HepG2 (cell line): ENCODE data around the gene CMTM1. TPM values are rescaled to one million over a fixed set of nuclear protein-coding genes. Genes with fewer than 3 reads are reported as not detected.
A peak's percentile ranks its signal among the peaks of the same experiment; 100 is the strongest.
"Not testable (repeated sequence)": the region's sequence is repeated elsewhere in the genome, so short reads cannot be mapped to it uniquely, and the experiment has no call there.

Experiments used
- ATAC-seq: fragments of 200-7000 bp; cut with Tn5 transposase; 3 replicates; pipeline ENCODE4 v1.9.1; 2020; ENCODE audit warnings: mild to moderate bottlenecking, moderate library complexity
- BruUV-seq: library from RNA; stranded (reverse); fragments of 400-500 nt; replicated peaks from 2 replicates; lab custom pipeline; 2021; lab: Mats Ljungman, UMichigan
- CTCF ChIA-PET: fragments of 300-600 bp; formaldehyde crosslinking; extraction: SDS; loops from one replicate; lab custom pipeline; 2021; ENCODE audit warnings: low total read pairs, inconsistent platforms, low intra/inter-chr PET ratio; lab: Yijun Ruan, JAX
- POLR2A ChIA-PET: fragments of 350-600 bp; sonication (Branson Sonifier 250); formaldehyde crosslinking; loops from one replicate; lab custom pipeline; 2020; ENCODE audit warnings: antibody characterized with exemption, inconsistent platforms; lab: Yijun Ruan, JAX
- DNase-seq: peaks from one replicate; pipeline ENCODE4 v3.0.0-alpha.2; 2015; ENCODE audit warnings: low spot score
- FAIRE-seq: peaks from 3 replicates; lab custom pipeline; 2011; peaks lifted over from hg19 to GRCh38; lab: Jason Lieb, UNC
- H2AFZ ChIP-seq: one replicate; pipeline ENCODE4 v1.6.1; 2011; ENCODE audit warnings: low read length, inconsistent platforms
- H3K27ac ChIP-seq: fragments of 300-600 bp; 3 replicates; pipeline ENCODE4 v1.8.0; 2011; ENCODE audit warnings: mixed run types, mild to moderate bottlenecking, mixed read lengths, low read length, inconsistent platforms; ENCODE audit not compliant: insufficient read depth; ENCODE audit errors: extremely low read length
- H3K27me3 ChIP-seq, 2 experiments: fragments of 200-600 bp in 1 of 2; 2 replicates in 1 of 2; 3 replicates in 1 of 2; pipeline versions ENCODE4 v1.6.0 to v1.8.0; 2011; ENCODE audit warnings: low read length in 2 of 2, mild to moderate bottlenecking in 2 of 2, moderate library complexity in 2 of 2, inconsistent platforms in 1 of 2; ENCODE audit not compliant: insufficient read depth in 2 of 2, control insufficient read depth in 1 of 2
- H3K36me3 ChIP-seq, 2 experiments: fragments of 200-600 bp in 1 of 2; replicated peaks in 1 of 2; 2 replicates in 1 of 2; 3 replicates in 1 of 2; pipeline versions ENCODE4 v1.5.1 to v1.8.0; 2011; ENCODE audit warnings: low read length in 2 of 2, inconsistent platforms in 1 of 2; ENCODE audit not compliant: insufficient read depth in 2 of 2, control insufficient read depth in 1 of 2
- H3K4me1 ChIP-seq: 2 replicates; pipeline ENCODE4 v1.5.1; 2012; ENCODE audit warnings: low read length, inconsistent platforms; ENCODE audit not compliant: insufficient read depth
- H3K4me2 ChIP-seq: 2 replicates; pipeline ENCODE4 v1.6.0; 2011; ENCODE audit warnings: low read depth, low read length, inconsistent platforms
- H3K4me3 ChIP-seq, 3 experiments: fragments of 200-600 bp in 1 of 3; sonication (generic), shearing (Covaris generic) in 1 of 3; replicated peaks in 1 of 3; 2 replicates each; pipeline ENCODE4 v1.5.1; 2011 to 2016; ENCODE audit warnings: low read length in 3 of 3, inconsistent platforms in 2 of 3, low read depth in 2 of 3, mild to moderate bottlenecking in 2 of 3, control low read depth in 1 of 3, mixed read lengths in 1 of 3; ENCODE audit not compliant: insufficient read depth in 1 of 3
- H3K79me2 ChIP-seq: one replicate; pipeline ENCODE4 v1.6.1; 2011; ENCODE audit warnings: low read length, inconsistent platforms; ENCODE audit not compliant: insufficient read depth
- H3K9ac ChIP-seq: 2 replicates; pipeline ENCODE4 v1.6.0; 2011; ENCODE audit warnings: mild to moderate bottlenecking, low read depth, low read length, inconsistent platforms; ENCODE audit not compliant: insufficient read depth
- H3K9me3 ChIP-seq: 2 replicates; pipeline ENCODE4 v1.5.1; 2012; ENCODE audit warnings: mild to moderate bottlenecking, low read length
- H4K20me1 ChIP-seq: 2 replicates; pipeline ENCODE4 v1.6.0; 2011; ENCODE audit warnings: inconsistent platforms, mild to moderate bottlenecking, low read length, moderate library complexity; ENCODE audit not compliant: insufficient read depth
- ELF1 ChIP-seq: sonication (generic); formaldehyde crosslinking; IDR thresholded peaks from 2 replicates; pipeline ENCODE4 v1.4.0; 2020; ENCODE audit warnings: missing genetic modification reagents
- NFATC3 ChIP-seq: sonication (generic); formaldehyde crosslinking; IDR thresholded peaks from 2 replicates; pipeline ENCODE4 v1.5.1; 2020; ENCODE audit warnings: mild to moderate bottlenecking, missing genetic modification reagents
- NFIB ChIP-seq: sonication (generic); formaldehyde crosslinking; IDR thresholded peaks from 2 replicates; pipeline ENCODE4 v1.9.0; 2021; ENCODE audit warnings: missing genetic modification reagents, mild to moderate bottlenecking, borderline replicate concordance
- ZNF124 ChIP-seq: sonication (generic); formaldehyde crosslinking; IDR thresholded peaks from 2 replicates; pipeline ENCODE4 v1.4.0; 2020; ENCODE audit warnings: missing genetic modification reagents
- ZNF629 ChIP-seq: sonication (generic); formaldehyde crosslinking; conservative IDR thresholded peaks from 2 replicates; pipeline ENCODE4 v1.5.0; 2020; ENCODE audit warnings: missing genetic modification reagents
- ZNF709 ChIP-seq: sonication (generic); formaldehyde crosslinking; IDR thresholded peaks from 2 replicates; pipeline ENCODE4 v1.5.0; 2020; ENCODE audit warnings: mild to moderate bottlenecking, missing genetic modification reagents
- ZNF770 ChIP-seq: sonication (generic); formaldehyde crosslinking; IDR thresholded peaks from 2 replicates; pipeline ENCODE4 v1.5.0; 2020; ENCODE audit warnings: mild to moderate bottlenecking, missing genetic modification reagents
- WGBS: methylation state at CpG from one replicate; pipeline ENCODE4 v1.1.6; 2017; ENCODE audit warnings: low lambda C conversion rate; 5-methylcytosine and 5-hydroxymethylcytosine counted together
- in situ Hi-C: cut with HindIII; loops from 2 replicates; pipeline ENCODE4 v1.10.0; 2017; ENCODE audit warnings: low pct_unique_long_range_greater_than_20kb; ENCODE audit not compliant: extremely low pct_ligation_motif_present
- intact Hi-C: fragments of 100-400 bp; cut with micrococcal nuclease; formaldehyde crosslinking; loops from one replicate; pipeline ENCODE4 v1.10.0; 2022; ENCODE audit not compliant: unreplicated experiment
- polyA plus RNA-seq, 8 experiments: library from polyadenylated mRNA; depleted of rRNA in 3 of 8; stranded (reverse) in 7 of 8; unstranded in 1 of 8; fragments of >200 nt; fragmentation: Illumina TruSeq in 4 of 8; extraction: Trizol in 4 of 8; gene quantifications; 2 replicates each; pipeline versions ENCODE4 v1.2.1 to v1.2.3, GENCODE V29; 2011 to 2016; ENCODE audit warnings: low read depth in 4 of 8, missing spikeins in 1 of 8, mixed read lengths in 1 of 8; ENCODE audit not compliant: insufficient read depth in 1 of 8
- total RNA-seq, 5 experiments: library from RNA; depleted of rRNA; stranded (reverse); fragments of >200 nt; fragmentation: Illumina TruSeq; extraction: Trizol; gene quantifications; 2 replicates each; pipeline ENCODE4 v1.2.3, GENCODE V29; 2016; ENCODE audit warnings: low read depth in 1 of 5

CMTM1 gene
- total and polyA plus RNA-seq, 2 of the 13 experiments (the other 11 are each of a cell fraction or from before 2014, with no cell fraction given), result 1.7 to 2.9 TPM

GRCh38 chr16:66594739-66595138 is 28.5 kb downstream of the CMTM1 start (continued):
- no peak for TF ChIP-seq ZNF124 (CRISPR knock-in tag)
- no peak for TF ChIP-seq ZNF709 (CRISPR knock-in tag)
- TF ChIP-seq NFIB, result no peak
- no peak for TF ChIP-seq ELF1 (CRISPR knock-in tag)
- no peak for TF ChIP-seq NFATC3 (CRISPR knock-in tag)
- no peak for TF ChIP-seq ZNF629

DNA sequence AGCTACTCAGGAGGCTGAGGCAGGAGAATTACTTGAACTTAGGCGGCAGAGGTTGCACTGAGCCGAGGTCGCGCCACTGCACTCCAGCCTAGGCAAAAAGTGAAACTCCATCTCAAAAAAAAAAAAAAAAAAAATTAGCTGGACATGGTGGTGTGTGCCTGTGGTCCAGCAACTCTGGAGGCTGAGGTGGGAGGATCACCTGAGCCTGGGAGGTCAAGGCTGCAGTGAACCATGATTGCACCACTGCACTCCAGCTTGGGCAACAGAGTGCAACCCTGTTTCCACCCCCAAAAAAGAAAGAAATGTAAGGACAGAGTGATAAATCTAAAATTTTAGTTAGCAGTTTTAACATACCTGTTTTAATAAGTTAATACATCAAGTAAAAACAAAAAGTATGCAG is 30.3 kb downstream of the CMTM1 start:
- POLR2A ChIA-PET, result not testable (repeated sequence)

More for the DNA sequence above, 30.3 kb downstream of the CMTM1 start:
- DNase-seq, H2AFZ ChIP-seq, H3K9me3 ChIP-seq, ATAC-seq, BruUV-seq, H3K4me2 ChIP-seq, H4K20me1 ChIP-seq, H3K27ac ChIP-seq, H3K36me3 ChIP-seq, H3K79me2 ChIP-seq, H3K27me3 ChIP-seq, intact Hi-C loops, H3K4me1 ChIP-seq, FAIRE-seq, H3K4me3 ChIP-seq, CTCF ChIA-PET, H3K9ac ChIP-seq, in situ Hi-C loops: not testable (repeated sequence)
- TF ChIP-seq ZNF770 (CRISPR knock-in tag), result peak; percentile 92
- WGBS, result 79% methylated on average over 4 of the region's 4 CpGs
